Measurements from ENCODE around the gene RAPGEF3. TPM values are rescaled to one million over a fixed set of nuclear protein-coding genes. Genes with fewer than 3 reads are reported as not detected.

The RAPGEF3 gene
- total and polyA plus RNA-seq, 2 of the 8 experiments (the other 6 are each of a cell fraction or from before 2014, with no cell fraction given): 5.0 to 9.4 TPM

DNA sequence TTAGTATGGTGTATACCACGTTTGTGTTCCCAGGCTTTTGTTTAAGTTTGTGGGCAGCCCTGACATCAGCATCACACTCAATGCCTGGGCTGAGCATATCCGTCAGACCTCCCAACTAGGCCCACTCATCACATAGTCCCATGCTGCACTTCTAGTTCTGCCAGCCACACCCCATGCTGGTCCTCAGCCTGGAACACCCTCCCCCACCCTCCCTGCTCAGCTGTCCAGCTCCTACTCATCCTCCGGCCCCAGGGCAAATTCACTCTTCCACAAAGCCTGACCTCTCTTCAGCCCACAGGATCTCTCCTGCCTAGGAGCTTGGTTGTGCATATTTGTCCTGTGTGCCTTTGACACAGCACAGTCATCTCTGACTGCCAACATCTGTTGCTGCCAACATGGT is 29.4 kb downstream of the RAPGEF3 start (continued):
- TF ChIP-seq EGR1 (IDR thresholded peaks at IDR 0.05; ENCODE audit: borderline replicate concordance, low read depth, low read length) (no peak), SP4 (IDR thresholded peaks at IDR 0.05; ENCODE audit: low read length) (no peak), JUN (IDR thresholded peaks at IDR 0.05; ENCODE audit: low read depth, low read length) (no peak)
- TF ChIP-seq, protein P1, sequence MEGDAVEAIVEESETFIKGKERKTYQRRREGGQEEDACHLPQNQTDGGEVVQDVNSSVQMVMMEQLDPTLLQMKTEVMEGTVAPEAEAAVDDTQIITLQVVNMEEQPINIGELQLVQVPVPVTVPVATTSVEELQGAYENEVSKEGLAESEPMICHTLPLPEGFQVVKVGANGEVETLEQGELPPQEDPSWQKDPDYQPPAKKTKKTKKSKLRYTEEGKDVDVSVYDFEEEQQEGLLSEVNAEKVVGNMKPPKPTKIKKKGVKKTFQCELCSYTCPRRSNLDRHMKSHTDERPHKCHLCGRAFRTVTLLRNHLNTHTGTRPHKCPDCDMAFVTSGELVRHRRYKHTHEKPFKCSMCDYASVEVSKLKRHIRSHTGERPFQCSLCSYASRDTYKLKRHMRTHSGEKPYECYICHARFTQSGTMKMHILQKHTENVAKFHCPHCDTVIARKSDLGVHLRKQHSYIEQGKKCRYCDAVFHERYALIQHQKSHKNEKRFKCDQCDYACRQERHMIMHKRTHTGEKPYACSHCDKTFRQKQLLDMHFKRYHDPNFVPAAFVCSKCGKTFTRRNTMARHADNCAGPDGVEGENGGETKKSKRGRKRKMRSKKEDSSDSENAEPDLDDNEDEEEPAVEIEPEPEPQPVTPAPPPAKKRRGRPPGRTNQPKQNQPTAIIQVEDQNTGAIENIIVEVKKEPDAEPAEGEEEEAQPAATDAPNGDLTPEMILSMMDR (IDR thresholded peaks at IDR 0.05; ENCODE audit: control extremely low read depth in 1 of 3, insufficient read depth in 1 of 3, low read depth in 1 of 3, low read length in 3 of 3): no peak

Data from H1 (cell line).